Measurements from ENCODE around the gene GOLPH3.

The GOLPH3 gene

GRCh38 chr5:32170303-32171151 lies 3.6 kb downstream of the GOLPH3 start:
- no peak for DNase-seq (ENCODE audit: low read depth, low spot score)

- no peak for DNase-seq (ENCODE audit: low read depth, low spot score)
Observed at GRCh38 chr5:32168460-32169033, 5.6 kb downstream of the GOLPH3 start.

GRCh38 chr5:32165597-32165996 lies 8.5 kb downstream of the GOLPH3 start:
- DNase-seq (ENCODE audit: low read depth, low spot score), result no peak

GRCh38 chr5:32163785-32164184 lies 10.3 kb downstream of the GOLPH3 start:
- no peak for DNase-seq (ENCODE audit: low read depth, low spot score)

- DNase-seq (ENCODE audit: low read depth, low spot score), result no peak
Observed at GRCh38 chr5:32163053-32163452, 11.1 kb downstream of the GOLPH3 start.

- DNase-seq (ENCODE audit: low read depth, low spot score), result no peak
Observed at GRCh38 chr5:32160228-32160627, 13.9 kb downstream of the GOLPH3 start.

GRCh38 chr5:32159328-32160072 lies 14.6 kb downstream of the GOLPH3 start:
- no peak for DNase-seq (ENCODE audit: low read depth, low spot score)

- DNase-seq (ENCODE audit: low read depth, low spot score), result no peak
Observed at GRCh38 chr5:32158679-32158975, 15.5 kb downstream of the GOLPH3 start.

DNA sequence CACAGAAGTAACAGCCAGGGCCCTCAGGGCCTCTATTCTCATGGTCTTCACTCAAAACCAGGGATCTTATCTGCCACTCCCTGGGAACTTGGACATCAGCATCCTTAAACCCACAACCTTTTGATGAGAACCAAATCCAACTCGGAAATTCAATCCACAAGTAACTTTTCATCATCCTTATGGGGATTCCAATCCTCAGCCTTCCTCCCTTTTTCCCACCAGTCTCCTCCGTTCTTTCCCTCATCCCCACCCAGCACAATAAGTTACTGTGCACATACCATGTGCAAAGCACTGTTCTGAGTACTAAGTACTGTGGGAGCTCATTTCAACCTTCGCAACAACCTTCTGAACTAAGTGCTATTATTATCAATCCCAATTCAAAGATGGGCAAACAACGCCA lies 17.0 kb downstream of the GOLPH3 start:
- DNase-seq (ENCODE audit: low read depth, low spot score), result no peak

- no peak for DNase-seq (ENCODE audit: low read depth, low spot score)
Observed at GRCh38 chr5:32156635-32157034, 17.5 kb downstream of the GOLPH3 start.

GRCh38 chr5:32155211-32155610 lies 18.9 kb downstream of the GOLPH3 start:
- no peak for DNase-seq (ENCODE audit: low read depth, low spot score)

GRCh38 chr5:32153723-32154122 lies 20.4 kb downstream of the GOLPH3 start:
- DNase-seq (ENCODE audit: low read depth, low spot score), result no peak

DNA sequence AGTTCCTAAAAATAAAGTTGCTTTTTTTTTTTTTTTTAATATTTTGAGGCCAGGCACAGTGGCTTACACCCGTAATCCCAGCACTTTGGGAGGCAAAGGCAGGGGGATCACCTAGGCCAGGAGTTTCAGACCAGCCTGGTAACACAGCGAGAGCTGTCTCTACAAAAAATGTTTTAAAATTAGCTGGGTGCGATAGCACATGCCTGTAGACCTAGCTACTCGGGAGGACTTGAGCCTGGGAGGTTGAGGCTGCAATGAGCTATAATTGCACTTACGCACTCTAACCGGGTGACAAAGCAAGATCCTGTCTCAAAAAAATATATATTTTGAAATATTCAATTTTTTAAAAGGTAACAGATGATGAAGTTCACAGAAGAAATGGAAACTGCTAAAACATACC lies 22.9 kb downstream of the GOLPH3 start:
- DNase-seq (ENCODE audit: low read depth, low spot score), result no peak

- DNase-seq (ENCODE audit: low read depth, low spot score), result no peak
Observed at GRCh38 chr5:32150366-32150765, 23.8 kb downstream of the GOLPH3 start.

GRCh38 chr5:32147959-32148358 lies 26.2 kb downstream of the GOLPH3 start:
- DNase-seq (ENCODE audit: low read depth, low spot score), result no peak

DNA sequence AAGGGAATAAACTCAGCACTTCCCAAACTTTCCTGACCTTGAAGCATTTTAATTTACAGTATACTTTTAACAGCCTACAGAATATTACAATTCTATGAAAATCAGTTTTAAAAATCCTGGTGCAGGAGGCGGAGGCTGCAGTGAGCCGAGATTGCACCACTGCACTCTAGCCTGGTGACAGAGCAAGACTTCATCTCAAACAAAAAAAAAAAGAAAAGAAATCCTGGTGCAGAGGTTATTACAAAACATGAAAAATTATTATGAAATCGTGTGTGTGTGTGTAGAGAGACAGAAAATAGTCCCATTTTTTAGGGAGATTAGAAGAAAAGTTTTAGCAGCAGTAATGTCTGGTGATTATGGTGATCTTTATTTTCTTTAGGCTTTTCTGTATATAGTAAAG lies 26.9 kb downstream of the GOLPH3 start:
- no peak for DNase-seq (ENCODE audit: low read depth, low spot score)

DNA sequence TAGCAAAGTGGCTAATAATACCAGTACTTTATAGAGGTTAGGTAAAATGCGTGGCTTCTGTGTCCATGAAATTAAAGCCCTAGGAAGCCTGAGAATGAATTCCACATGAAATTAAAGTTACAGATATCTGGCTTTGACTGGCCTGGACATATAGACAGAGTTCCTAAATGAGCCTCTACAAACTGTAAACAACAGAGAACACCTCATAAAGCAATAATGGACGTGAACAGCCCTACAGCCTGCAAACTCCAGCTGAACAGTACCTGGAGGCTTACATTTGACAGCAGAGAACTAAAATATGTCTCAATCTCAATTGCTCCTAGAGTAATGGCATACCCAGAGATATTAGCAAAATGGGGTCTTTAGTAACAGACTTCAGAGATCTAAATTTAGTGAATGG lies 28.7 kb downstream of the GOLPH3 start:
- DNase-seq (ENCODE audit: low read depth, low spot score), result no peak

- no peak for DNase-seq (ENCODE audit: low read depth, low spot score)
Observed at GRCh38 chr5:32144378-32145207, 29.5 kb downstream of the GOLPH3 start.

- DNase-seq (ENCODE audit: low read depth, low spot score), result no peak
Observed at GRCh38 chr5:32143617-32144377, 30.3 kb downstream of the GOLPH3 start.

- no peak for DNase-seq (ENCODE audit: low read depth, low spot score)
Observed at GRCh38 chr5:32138839-32139493, 35.2 kb downstream of the GOLPH3 start.

GRCh38 chr5:32136342-32136741 lies 37.8 kb downstream of the GOLPH3 start:
- DNase-seq (ENCODE audit: low read depth, low spot score), result no peak
